Loucy (cell line): ENCODE data around the gene RIMKLA.

Experiments used
- H2AFZ ChIP-seq: fragments of 200-600 bp; sonication (generic); 2 replicates; pipeline ENCODE4 v1.6.0; 2016; ENCODE audit warnings: antibody characterized with exemption, mild to moderate bottlenecking, low read length, moderate library complexity
- H3F3A ChIP-seq: fragments of 200-600 bp; 2 replicates; pipeline ENCODE4 v1.6.0; 2016; ENCODE audit warnings: antibody characterized with exemption, low read depth, mild to moderate bottlenecking
- H3K27me3 ChIP-seq: fragments of 200-600 bp; sonication (generic); 2 replicates; pipeline ENCODE4 v1.6.1; 2014; ENCODE audit warnings: low read length, mild to moderate bottlenecking; ENCODE audit not compliant: insufficient read depth, poor library complexity, severe bottlenecking
- H3K36me3 ChIP-seq: fragments of 200-600 bp; sonication (generic); 2 replicates; pipeline ENCODE4 v1.6.1; 2016; ENCODE audit warnings: low read length; ENCODE audit not compliant: insufficient read depth
- H3K4me1 ChIP-seq: fragments of 200-600 bp; sonication (generic); 2 replicates; pipeline ENCODE4 v1.5.1; 2014; ENCODE audit warnings: low read length, mild to moderate bottlenecking; ENCODE audit not compliant: insufficient read depth, poor library complexity, severe bottlenecking
- H3K4me2 ChIP-seq: fragments of 200-600 bp; sonication (generic); 2 replicates; pipeline ENCODE4 v1.6.0; 2014; ENCODE audit warnings: antibody characterized with exemption, low read length, low read depth, mild to moderate bottlenecking; ENCODE audit not compliant: poor library complexity, severe bottlenecking
- H3K4me3 ChIP-seq: fragments of 200-600 bp; sonication (generic); 2 replicates; pipeline ENCODE4 v1.5.1; 2014; ENCODE audit warnings: low read length, mild to moderate bottlenecking, mixed read lengths; ENCODE audit not compliant: poor library complexity, severe bottlenecking
- H3K79me2 ChIP-seq: fragments of 200-600 bp; sonication (generic); 2 replicates; pipeline ENCODE4 v1.6.1; 2014; ENCODE audit warnings: low read length; ENCODE audit not compliant: insufficient read depth
- H3K9ac ChIP-seq: fragments of 200-600 bp; sonication (generic); 2 replicates; pipeline ENCODE4 v1.6.0; 2014; ENCODE audit warnings: mild to moderate bottlenecking, low read depth, low read length, moderate library complexity; ENCODE audit not compliant: poor library complexity, severe bottlenecking
- H3K9me2 ChIP-seq: fragments of 200-600 bp; sonication (generic); replicated peaks from 2 replicates; pipeline ENCODE4 v1.6.1; 2016; ENCODE audit warnings: low read depth, low read length, mixed read lengths
- H3K9me3 ChIP-seq: fragments of 200-600 bp; sonication (generic); 2 replicates; pipeline ENCODE4 v1.6.1; 2014; ENCODE audit warnings: mild to moderate bottlenecking, antibody characterized with exemption, low read length, low read depth; ENCODE audit not compliant: insufficient read depth
- H4K20me1 ChIP-seq: fragments of 200-600 bp; sonication (generic); 2 replicates; pipeline ENCODE4 v1.6.0; 2014; ENCODE audit warnings: antibody characterized with exemption, low read length, mild to moderate bottlenecking; ENCODE audit not compliant: insufficient read depth, poor library complexity, severe bottlenecking
- EZH2phosphoT487 ChIP-seq: fragments of 200-600 bp; IDR thresholded peaks from 2 replicates; pipeline ENCODE4 v1.6.1; 2018; ENCODE audit warnings: antibody characterized with exemption, mild to moderate bottlenecking, moderate library complexity, borderline replicate concordance
- TF ChIP-seq, protein P1 (sequence below): fragments of 200-600 bp; sonication (generic); conservative IDR thresholded peaks from 2 replicates; pipeline ENCODE4 v1.5.1; 2014; ENCODE audit warnings: mild to moderate bottlenecking, antibody characterized with exemption, low read length

Gene RIMKLA

GRCh38 chr1:42462828-42463763, 82.5 kb downstream of the RIMKLA start, which contains the start of gene CCDC30:
Gene CCDC30 (plus strand): TSS chr1:42463286. CDS start chr1:42480552, 17,266 bp downstream.
- peak within 1 kb of the TSS; percentile 75 for H3K4me2 ChIP-seq
- TF ChIP-seq, protein P1, sequence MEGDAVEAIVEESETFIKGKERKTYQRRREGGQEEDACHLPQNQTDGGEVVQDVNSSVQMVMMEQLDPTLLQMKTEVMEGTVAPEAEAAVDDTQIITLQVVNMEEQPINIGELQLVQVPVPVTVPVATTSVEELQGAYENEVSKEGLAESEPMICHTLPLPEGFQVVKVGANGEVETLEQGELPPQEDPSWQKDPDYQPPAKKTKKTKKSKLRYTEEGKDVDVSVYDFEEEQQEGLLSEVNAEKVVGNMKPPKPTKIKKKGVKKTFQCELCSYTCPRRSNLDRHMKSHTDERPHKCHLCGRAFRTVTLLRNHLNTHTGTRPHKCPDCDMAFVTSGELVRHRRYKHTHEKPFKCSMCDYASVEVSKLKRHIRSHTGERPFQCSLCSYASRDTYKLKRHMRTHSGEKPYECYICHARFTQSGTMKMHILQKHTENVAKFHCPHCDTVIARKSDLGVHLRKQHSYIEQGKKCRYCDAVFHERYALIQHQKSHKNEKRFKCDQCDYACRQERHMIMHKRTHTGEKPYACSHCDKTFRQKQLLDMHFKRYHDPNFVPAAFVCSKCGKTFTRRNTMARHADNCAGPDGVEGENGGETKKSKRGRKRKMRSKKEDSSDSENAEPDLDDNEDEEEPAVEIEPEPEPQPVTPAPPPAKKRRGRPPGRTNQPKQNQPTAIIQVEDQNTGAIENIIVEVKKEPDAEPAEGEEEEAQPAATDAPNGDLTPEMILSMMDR: no peak
- no peak for TF ChIP-seq EZH2phosphoT487
- H4K20me1 ChIP-seq: peaks cover 3% of the 10 kb centered on the region
- H3K9ac ChIP-seq: no peak within 1 kb of the TSS
- H3K9me2 ChIP-seq: no peaks in the 10 kb centered on the region
- peak within 1 kb of the TSS; percentile 71 for H3K4me3 ChIP-seq
- peaks cover 4% of the 10 kb centered on the region; the same call in 1 of the 2 replicates for H3K36me3 ChIP-seq
- no peak within 1 kb of the TSS for H2AFZ ChIP-seq
- H3K79me2 ChIP-seq: peaks cover 9% of the 10 kb centered on the region
- peaks cover 15% of the 10 kb centered on the region for H3K4me1 ChIP-seq
- no peaks in the 10 kb centered on the region for H3F3A ChIP-seq
- H3K27me3 ChIP-seq: peaks cover 8% of the 10 kb centered on the region
- H3K9me3 ChIP-seq: no peaks in the 10 kb centered on the region

- Histone ChIP-seq H3K9ac (no peak overlapping the region), H3K9me3 (no peaks in the 10 kb centered on the region), H3K4me1 (peaks cover 8% of the 10 kb centered on the region), H3F3A (no peaks in the 10 kb centered on the region), H3K79me2 (peaks cover under 1% of the 10 kb centered on the region; the same call in 1 of the 2 replicates), H3K27me3 (peaks cover 8% of the 10 kb centered on the region), H3K36me3 (no peaks in the 10 kb centered on the region), H3K4me3 (no peak overlapping the region), H3K4me2 (no peak overlapping the region), H4K20me1 (no peaks in the 10 kb centered on the region), H3K9me2 (no peaks in the 10 kb centered on the region), H2AFZ (no peak overlapping the region)
- TF ChIP-seq, protein P1: no peak
- TF ChIP-seq EZH2phosphoT487: no peak
These were observed 83.3 kb downstream of the RIMKLA start for GRCh38 chr1:42463921-42464320.

- no peaks in the 10 kb centered on the region for H4K20me1 ChIP-seq
- no peak overlapping the region for H3K4me3 ChIP-seq
- peaks cover 8% of the 10 kb centered on the region for H3K4me1 ChIP-seq
- no peaks in the 10 kb centered on the region for H3K9me3 ChIP-seq
- H3K36me3 ChIP-seq: no peaks in the 10 kb centered on the region
- peaks cover 15% of the 10 kb centered on the region for H3K27me3 ChIP-seq
- H3K79me2 ChIP-seq: no peaks in the 10 kb centered on the region
- H3K4me2 ChIP-seq: no peak overlapping the region
- no peaks in the 10 kb centered on the region for H3K9me2 ChIP-seq
- no peak overlapping the region for H3K9ac ChIP-seq
- TF ChIP-seq, protein P1: no peak
- no peak for TF ChIP-seq EZH2phosphoT487
- H3F3A ChIP-seq: no peaks in the 10 kb centered on the region
- no peak overlapping the region for H2AFZ ChIP-seq
These were observed 85.4 kb downstream of the RIMKLA start for GRCh38 chr1:42466030-42466429.
